Hematopoietic multipotent progenitor cell treated with erythropoietin and hydrocortisone succinate and interleukin-3 and kit ligand, for 17 days (in vitro differentiated cells): ENCODE results near the gene LRIT3.

ENCODE experiments used
- DNase-seq: peaks from one replicate; pipeline ENCODE4 v3.0.0-alpha.2; 2015; ENCODE audit warnings: low spot score

LRIT3 gene

DNA sequence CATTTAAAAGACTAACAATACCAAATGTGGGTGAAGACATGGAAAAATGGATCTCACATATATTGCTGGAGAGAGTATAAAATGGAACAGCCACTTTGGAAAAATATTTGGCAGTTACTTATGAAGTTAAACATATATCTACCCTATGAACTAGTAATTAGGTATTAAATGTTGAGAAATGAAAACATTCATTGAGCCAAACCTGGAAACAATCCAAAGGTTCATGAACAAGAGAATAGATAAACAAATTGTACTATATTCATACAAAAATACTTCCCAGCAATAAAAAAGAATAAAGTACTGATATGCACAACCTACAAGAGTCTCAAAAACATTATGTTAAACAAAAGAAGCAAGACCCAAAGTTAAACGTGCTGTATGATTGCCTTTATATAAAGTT is 60.8 kb downstream of the LRIT3 start:
- no peak for DNase-seq

DNA sequence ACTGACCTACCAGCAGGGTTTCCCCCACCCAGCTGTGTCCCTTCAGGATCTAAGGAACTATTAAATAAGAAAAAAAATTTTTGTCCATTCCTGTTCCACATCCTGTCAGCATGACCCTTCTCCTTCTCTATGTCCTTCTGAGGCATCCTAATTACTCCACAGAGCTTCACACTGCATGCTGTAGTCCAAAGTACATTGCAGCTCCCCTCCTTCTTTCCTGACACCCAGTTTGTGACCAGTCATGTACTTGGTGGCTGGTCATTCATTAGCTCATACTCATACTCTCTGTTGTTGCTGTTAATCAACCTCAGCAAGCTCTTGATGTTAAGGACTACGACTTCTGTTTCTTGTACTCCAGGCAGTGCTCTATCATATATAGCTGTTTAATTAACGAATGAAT is 62.3 kb downstream of the LRIT3 start:
- no peak for DNase-seq

DNA sequence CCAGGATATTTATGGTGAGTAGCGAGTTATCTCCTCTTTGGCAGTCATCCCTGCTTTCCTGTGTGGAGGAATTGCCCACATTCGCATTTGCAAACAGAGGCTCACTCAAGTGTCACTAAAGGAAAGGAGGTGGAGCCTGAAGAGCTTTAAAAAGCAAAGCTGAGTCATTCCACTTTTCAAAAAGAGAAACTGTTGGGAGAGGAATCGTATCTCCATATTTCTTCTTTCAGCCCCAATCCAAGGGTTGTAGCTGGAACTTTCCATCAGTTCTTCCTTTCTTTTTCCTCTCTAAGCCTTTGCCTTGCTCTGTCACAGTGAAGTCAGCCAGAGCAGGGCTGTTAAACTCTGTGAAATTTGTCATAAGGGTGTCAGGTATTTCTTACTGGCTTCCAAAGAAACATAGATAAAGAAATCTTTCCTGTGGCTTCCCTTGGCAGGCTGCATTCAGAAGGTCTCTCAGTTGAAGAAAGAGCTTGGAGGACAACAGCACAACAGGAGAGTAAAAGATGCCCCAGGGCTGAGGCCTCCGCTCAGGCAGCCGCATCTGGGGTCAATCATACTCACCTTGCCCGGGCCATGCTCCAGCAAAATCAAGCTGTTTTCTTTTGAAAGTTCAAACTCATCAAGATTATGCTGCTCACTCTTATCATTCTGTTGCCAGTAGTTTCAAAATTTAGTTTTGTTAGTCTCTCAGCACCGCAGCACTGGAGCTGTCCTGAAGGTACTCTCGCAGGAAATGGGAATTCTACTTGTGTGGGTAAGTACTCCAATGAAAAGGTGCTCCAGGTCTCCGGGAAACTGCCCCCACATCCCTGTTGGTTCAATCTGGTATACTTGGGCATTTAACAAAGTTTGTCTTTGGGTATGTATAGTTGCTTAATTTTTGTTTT is 65.0 kb downstream of the LRIT3 start, which contains the start of gene EGF:
Gene EGF (plus strand): TSS at position 178 of the 890 bp plus-strand sequence. CDS start 453 bp downstream, at position 631.
- DNase-seq: no peak

- no peak for DNase-seq
Measured at GRCh38 chr4:109913596-109914241, 65.8 kb downstream of the LRIT3 start.

GRCh38 chr4:109914322-109914721 is 66.4 kb downstream of the LRIT3 start:
- no peak for DNase-seq

GRCh38 chr4:109915385-109916026 is 67.6 kb downstream of the LRIT3 start:
- no peak for DNase-seq

DNA sequence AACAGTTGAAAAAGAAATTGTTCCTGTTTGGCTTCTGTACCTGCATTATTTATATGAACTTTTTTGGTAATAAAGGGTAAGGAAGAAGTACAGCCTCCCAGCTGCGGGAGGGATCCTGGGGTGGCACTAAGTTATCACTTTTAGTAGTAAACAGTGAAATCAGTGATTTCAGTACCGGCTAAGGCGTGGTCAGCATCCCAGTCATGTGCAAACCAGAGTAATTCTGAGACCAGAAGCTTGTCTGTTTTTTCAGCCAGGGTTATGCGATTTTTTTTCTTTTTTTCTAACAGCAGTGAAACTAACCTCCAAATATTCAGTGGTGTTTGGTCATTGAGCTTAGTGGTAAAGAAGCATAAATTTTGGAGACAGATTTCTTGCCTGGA is 68.1 kb downstream of the LRIT3 start:
- DNase-seq: no peak

GRCh38 chr4:109921384-109921808 is 73.5 kb downstream of the LRIT3 start:
- DNase-seq: no peak
